ENCODE results near the gene PRX. TPM values are rescaled to one million over a fixed set of nuclear protein-coding genes. Genes with fewer than 3 reads are reported as not detected.

Gene PRX
- total and polyA plus RNA-seq, 3 donors from 2014 or later = 3.6 to 5.1 (median 4.9) TPM

DNA sequence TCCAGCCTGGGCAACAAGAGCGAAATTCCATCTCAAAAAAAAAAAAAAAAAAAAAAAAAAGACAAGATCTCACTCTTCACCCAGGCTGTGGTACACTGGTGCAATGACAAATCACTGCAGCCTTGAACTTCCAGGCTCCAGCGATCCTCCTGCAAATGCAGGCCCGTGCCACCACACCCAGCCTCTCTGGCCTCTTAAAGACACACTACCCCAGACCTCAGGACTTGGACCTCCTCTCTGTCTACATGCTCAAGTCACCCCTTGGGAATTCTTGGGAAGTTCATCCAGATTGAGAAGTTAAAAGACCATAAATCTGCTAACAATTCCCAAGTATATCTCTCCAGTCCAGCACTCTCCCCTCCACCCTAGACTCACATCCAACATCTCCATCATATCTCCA is 12.6 kb downstream of the PRX start:
- no peak overlapping the region for H3K4me3 ChIP-seq
- H3K36me3 ChIP-seq (ENCODE audit: low read depth, missing control alignments) = no peaks in the 10 kb centered on the region
- peaks cover 5% of the 10 kb centered on the region for H3K4me1 ChIP-seq
- H3K9me3 ChIP-seq = no peaks in the 10 kb centered on the region
- DNase-seq = peak; percentile 48
- 36 to 46% methylated on average over 3 of the region's 3 CpGs for WGBS, 2 donors
- no peaks in the 10 kb centered on the region for H3K27me3 ChIP-seq
- intact Hi-C loops (cut with DNase I; ENCODE audit: low total_unique reads) = no loop called here
- H3K27ac ChIP-seq = no peak overlapping the region
- TF ChIP-seq, protein P1, sequence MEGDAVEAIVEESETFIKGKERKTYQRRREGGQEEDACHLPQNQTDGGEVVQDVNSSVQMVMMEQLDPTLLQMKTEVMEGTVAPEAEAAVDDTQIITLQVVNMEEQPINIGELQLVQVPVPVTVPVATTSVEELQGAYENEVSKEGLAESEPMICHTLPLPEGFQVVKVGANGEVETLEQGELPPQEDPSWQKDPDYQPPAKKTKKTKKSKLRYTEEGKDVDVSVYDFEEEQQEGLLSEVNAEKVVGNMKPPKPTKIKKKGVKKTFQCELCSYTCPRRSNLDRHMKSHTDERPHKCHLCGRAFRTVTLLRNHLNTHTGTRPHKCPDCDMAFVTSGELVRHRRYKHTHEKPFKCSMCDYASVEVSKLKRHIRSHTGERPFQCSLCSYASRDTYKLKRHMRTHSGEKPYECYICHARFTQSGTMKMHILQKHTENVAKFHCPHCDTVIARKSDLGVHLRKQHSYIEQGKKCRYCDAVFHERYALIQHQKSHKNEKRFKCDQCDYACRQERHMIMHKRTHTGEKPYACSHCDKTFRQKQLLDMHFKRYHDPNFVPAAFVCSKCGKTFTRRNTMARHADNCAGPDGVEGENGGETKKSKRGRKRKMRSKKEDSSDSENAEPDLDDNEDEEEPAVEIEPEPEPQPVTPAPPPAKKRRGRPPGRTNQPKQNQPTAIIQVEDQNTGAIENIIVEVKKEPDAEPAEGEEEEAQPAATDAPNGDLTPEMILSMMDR (IDR thresholded peaks at IDR 0.05) = no peak
- no peak for TF ChIP-seq POLR2A (IDR thresholded peaks at IDR 0.05)

DNA sequence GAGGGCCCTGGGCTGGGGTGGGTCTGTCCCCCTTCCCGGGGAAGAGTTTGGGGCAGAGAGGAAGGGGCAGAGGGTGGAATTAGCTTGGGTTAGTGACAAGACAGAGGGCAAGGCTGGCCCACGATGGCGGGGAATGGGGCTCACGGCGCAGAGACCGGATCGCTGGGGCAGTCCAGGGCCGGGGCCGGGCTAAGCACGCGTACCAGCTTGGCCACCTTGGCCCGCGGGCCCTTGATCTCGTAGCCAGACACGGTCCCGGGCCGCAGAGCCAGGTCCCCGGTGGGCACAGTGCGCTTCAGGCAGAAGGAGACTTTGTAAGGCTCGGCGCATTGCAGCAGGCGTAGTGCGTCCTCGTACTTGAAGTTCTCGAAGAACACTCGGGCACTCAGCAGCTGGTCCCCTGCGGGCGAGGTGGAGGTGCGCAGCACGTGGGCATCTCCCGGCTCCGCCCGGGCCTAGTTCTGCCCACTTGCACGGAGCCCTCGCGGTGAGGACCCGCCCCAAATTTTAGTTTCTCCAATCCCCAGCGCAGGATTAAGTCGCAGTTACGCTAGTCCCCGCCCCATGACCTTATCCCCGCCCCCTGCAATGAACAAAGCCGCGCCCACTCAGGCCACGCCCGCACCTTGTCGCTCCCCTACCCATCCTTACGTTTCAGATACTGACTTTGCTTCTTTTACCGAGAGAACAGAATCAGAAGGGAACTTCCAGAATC is 14.6 kb downstream of the PRX start:
- intact Hi-C loops (cut with DNase I; ENCODE audit: low total_unique reads) = no loop called here
- TF ChIP-seq, protein P1 (IDR thresholded peaks at IDR 0.05) = no peak
- TF ChIP-seq POLR2A (IDR thresholded peaks at IDR 0.05) = no peak
- Histone ChIP-seq H3K4me3 (no peak overlapping the region), H3K9me3 (no peaks in the 10 kb centered on the region), H3K27ac (no peak overlapping the region), H3K27me3 (no peaks in the 10 kb centered on the region), H3K36me3 (ENCODE audit: low read depth, missing control alignments) (no peaks in the 10 kb centered on the region), H3K4me1 (peaks cover 8% of the 10 kb centered on the region)
- WGBS, 2 donors = 46 to 47% methylated on average over 26 to 49 of the region's 49 CpGs
- DNase-seq = peak; percentile 69

DNA sequence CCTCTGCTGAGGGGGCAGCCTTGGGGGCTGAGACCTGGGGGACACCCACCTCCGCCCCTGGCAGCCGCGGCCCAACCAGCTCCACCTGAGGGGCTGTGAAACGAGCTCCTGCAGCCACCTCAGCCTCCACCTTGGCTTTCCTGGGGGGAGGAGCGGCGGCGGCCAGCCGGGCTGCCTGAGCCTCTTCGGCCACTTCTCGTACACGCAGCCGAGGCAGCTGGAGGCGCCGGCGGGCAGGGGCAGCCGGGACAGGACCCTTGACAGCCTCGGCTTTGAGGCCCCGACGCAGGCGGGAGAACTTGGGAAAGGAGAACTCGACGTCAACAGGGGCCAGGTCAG is 15.6 kb downstream of the PRX start:
- Histone ChIP-seq H3K4me1 (peaks cover 10% of the 10 kb centered on the region), H3K4me3 (no peak overlapping the region), H3K27me3 (no peaks in the 10 kb centered on the region), H3K36me3 (ENCODE audit: low read depth, missing control alignments) (no peaks in the 10 kb centered on the region), H3K27ac (no peak overlapping the region), H3K9me3 (no peaks in the 10 kb centered on the region)
- intact Hi-C loops (cut with DNase I; ENCODE audit: low total_unique reads) = no loop called here
- DNase-seq = no peak
- TF ChIP-seq, protein P1 (IDR thresholded peaks at IDR 0.05) = no peak
- TF ChIP-seq POLR2A (IDR thresholded peaks at IDR 0.05) = no peak
- 92 to 93% methylated on average over 8 to 22 of the region's 22 CpGs for WGBS, 2 donors

DNA sequence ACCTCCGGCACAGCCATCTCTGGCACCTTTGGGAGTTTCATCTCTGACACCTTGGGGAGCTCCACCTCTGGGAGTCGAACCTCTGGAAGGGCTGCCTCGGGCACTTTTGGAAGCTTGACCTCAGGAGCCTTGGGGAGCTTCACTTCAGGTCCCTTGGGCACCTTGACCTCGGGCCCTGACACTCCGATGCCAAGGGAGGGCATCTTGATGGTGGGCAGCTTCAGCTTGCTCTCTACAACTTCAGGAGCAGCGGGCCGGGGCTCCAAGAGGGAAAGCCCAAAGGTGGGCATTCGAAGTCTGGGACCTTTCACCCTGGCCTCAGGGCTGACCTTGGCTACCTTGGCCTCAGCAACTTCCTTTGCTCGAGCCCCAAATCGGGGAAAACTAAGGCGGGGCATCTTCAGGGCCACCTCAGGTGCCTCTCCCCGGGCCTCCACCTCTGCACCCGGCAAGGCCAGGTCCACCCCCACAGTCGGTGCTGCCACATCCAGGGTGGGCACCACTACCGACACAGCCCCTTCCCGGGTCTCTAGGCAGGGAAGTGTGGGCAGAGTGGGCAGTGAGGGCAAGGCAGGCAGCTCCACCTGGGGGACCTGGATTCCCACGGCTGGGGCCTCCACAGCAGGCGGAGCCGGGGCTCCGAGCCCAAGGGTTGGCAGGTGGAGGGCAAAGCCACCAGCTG is 16.2 kb downstream of the PRX start:
- H3K27ac ChIP-seq = no peak overlapping the region
- 92 to 93% methylated on average over 6 to 19 of the region's 20 CpGs for WGBS, 2 donors
- H3K9me3 ChIP-seq = no peaks in the 10 kb centered on the region
- H3K4me1 ChIP-seq = peaks cover 10% of the 10 kb centered on the region
- H3K36me3 ChIP-seq (ENCODE audit: low read depth, missing control alignments) = no peaks in the 10 kb centered on the region
- no peak for DNase-seq
- H3K27me3 ChIP-seq = no peaks in the 10 kb centered on the region
- intact Hi-C loops (cut with DNase I; ENCODE audit: low total_unique reads) = no loop called here
- TF ChIP-seq, protein P1 (IDR thresholded peaks at IDR 0.05) = no peak
- no peak for TF ChIP-seq POLR2A (IDR thresholded peaks at IDR 0.05)
- no peak overlapping the region for H3K4me3 ChIP-seq
